ENCODE measurements around the gene GPR137.

The GPR137 gene

DNA sequence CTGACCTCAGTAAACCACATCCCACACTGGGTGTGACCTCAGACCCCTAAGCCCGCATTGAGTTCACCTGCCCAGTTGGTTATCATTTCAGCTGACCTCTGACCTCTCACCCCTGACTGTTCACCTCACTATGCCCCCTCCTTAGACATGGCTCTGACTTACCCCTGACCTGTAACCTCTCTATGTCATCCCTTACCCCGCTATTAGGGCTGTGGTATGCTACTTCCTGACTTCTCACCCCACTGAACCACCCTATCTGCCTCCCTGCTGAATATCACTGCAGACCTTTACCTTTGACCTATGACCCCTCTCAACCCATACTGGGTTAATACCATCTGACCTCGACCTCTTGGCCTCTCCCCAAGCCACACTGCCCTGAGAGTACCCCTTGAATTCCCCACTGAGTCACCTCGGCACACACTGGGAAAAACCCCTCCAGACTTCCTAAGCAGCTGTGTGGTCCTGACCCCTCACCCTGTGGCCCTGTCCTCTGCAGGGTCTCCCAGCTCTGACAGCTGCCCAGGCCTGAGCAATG, 26.0 kb upstream of the GPR137 start:
- H3K9me3 ChIP-seq = no peaks in the 10 kb centered on the region
- no peak overlapping the region for H3K27ac ChIP-seq
- H3K4me1 ChIP-seq (ENCODE audit: control insufficient read depth in 1 of 2, insufficient read depth in 1 of 2, low read depth in 1 of 2, low read length in 1 of 2) = no peaks in the 10 kb centered on the region
- H3K4me3 ChIP-seq (ENCODE audit: low read depth in 1 of 2, low read length in 1 of 2) = no peak overlapping the region
- TF ChIP-seq, protein P1, sequence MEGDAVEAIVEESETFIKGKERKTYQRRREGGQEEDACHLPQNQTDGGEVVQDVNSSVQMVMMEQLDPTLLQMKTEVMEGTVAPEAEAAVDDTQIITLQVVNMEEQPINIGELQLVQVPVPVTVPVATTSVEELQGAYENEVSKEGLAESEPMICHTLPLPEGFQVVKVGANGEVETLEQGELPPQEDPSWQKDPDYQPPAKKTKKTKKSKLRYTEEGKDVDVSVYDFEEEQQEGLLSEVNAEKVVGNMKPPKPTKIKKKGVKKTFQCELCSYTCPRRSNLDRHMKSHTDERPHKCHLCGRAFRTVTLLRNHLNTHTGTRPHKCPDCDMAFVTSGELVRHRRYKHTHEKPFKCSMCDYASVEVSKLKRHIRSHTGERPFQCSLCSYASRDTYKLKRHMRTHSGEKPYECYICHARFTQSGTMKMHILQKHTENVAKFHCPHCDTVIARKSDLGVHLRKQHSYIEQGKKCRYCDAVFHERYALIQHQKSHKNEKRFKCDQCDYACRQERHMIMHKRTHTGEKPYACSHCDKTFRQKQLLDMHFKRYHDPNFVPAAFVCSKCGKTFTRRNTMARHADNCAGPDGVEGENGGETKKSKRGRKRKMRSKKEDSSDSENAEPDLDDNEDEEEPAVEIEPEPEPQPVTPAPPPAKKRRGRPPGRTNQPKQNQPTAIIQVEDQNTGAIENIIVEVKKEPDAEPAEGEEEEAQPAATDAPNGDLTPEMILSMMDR (IDR thresholded peaks at IDR 0.05) = no peak
- peaks cover 67% of the 10 kb centered on the region for H3K36me3 ChIP-seq
- no peaks in the 10 kb centered on the region for H3K27me3 ChIP-seq

DNA sequence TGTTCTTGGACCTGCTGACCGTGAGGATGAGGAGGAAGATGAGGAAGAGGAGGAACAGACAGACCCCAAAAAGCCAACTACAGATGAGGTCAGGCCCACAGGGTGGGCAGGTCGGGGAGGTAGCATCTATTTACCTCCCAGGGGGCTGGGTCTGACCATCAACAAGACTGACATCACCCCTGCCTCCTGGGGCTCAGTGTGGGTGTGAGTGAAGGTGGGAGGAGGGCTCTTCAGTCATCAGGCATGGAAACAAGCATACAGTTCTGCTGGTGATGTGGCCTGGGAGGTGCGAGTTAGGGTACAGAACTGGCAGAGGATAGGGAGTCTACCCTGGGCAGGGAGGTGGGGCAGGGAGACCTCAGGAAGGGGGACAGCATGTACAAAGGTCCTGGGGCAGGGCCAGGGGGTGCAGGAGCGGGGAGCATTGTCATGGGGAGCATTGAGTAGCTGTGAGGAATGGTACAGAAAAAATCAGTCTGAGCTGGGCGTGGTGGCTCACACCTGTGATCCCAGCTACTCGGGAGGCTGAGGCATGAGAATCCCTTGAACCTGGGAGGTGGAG, 25.4 kb upstream of the GPR137 start:
- Histone ChIP-seq H3K27ac (no peak overlapping the region), H3K4me3 (ENCODE audit: low read depth in 1 of 2, low read length in 1 of 2) (no peak overlapping the region), H3K4me1 (ENCODE audit: control insufficient read depth in 1 of 2, insufficient read depth in 1 of 2, low read depth in 1 of 2, low read length in 1 of 2) (no peaks in the 10 kb centered on the region), H3K36me3 (peaks cover 67% of the 10 kb centered on the region), H3K9me3 (no peaks in the 10 kb centered on the region), H3K27me3 (no peaks in the 10 kb centered on the region)
- TF ChIP-seq, protein P1 (IDR thresholded peaks at IDR 0.05) = no peak

DNA sequence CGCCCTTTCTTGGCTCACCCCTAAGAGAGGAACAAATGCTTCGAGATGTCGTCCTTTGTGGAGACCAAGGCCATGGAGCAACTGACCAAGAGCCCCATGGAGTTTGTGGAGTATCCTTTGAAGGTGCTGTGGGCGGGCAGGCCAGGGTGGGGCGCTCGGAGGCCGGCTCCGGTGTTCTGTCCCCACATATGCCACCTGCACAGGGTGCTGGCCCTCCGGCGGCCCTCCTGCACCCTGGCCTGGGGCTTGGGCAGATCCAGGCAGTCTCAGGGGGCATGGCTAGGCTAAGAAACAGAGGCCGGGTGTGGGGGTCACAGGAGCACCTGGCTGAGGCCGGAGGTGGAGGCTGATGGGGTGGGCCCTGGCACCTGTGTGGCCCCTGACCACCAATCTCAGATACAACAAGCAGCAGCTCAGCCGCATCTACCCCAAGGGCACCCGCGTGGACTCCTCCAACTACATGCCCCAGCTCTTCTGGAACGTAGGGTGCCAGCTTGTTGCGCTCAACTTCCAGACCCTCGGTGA, 24.0 kb upstream of the GPR137 start:
- Histone ChIP-seq H3K27me3 (no peaks in the 10 kb centered on the region), H3K27ac (no peak overlapping the region), H3K36me3 (peaks cover 67% of the 10 kb centered on the region), H3K9me3 (no peaks in the 10 kb centered on the region), H3K4me3 (ENCODE audit: low read depth in 1 of 2, low read length in 1 of 2) (no peak overlapping the region), H3K4me1 (ENCODE audit: control insufficient read depth in 1 of 2, insufficient read depth in 1 of 2, low read depth in 1 of 2, low read length in 1 of 2) (no peaks in the 10 kb centered on the region)
- TF ChIP-seq, protein P1 (IDR thresholded peaks at IDR 0.05) = no peak

DNA sequence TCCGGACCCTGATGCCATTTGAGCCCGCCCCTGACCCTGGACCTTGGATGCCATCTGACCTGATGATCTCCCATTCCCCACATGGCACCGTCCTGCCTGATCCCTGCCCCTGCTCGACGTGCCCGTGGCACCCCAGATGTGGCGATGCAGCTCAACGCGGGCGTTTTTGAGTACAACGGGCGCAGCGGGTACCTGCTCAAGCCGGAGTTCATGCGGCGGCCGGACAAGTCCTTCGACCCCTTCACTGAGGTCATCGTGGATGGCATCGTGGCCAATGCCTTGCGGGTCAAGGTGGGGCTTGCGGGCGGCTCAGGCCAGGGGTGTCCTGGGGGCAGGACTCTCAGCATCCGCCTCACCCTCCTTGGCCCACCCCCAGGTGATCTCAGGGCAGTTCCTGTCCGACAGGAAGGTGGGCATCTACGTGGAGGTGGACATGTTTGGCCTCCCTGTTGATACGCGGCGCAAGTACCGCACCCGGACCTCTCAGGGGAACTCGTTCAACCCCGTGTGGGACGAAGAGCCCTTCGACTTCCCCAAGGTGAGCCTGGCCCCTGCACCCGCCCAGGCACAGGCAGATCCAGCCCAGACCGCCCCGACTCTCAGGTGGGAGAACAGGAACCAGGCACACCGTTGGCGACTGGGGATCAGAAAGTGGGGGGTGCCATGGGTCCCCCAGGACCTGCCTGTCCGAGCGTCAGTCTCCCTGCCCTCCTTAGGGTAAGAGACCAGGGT, 23.2 kb upstream of the GPR137 start:
- Histone ChIP-seq H3K36me3 (peaks cover 66% of the 10 kb centered on the region), H3K9me3 (no peaks in the 10 kb centered on the region), H3K27me3 (no peaks in the 10 kb centered on the region), H3K4me1 (ENCODE audit: control insufficient read depth in 1 of 2, insufficient read depth in 1 of 2, low read depth in 1 of 2, low read length in 1 of 2) (no peaks in the 10 kb centered on the region), H3K27ac (no peak overlapping the region), H3K4me3 (ENCODE audit: low read depth in 1 of 2, low read length in 1 of 2) (no peak overlapping the region)
- TF ChIP-seq, protein P1 (IDR thresholded peaks at IDR 0.05) = no peak

DNA sequence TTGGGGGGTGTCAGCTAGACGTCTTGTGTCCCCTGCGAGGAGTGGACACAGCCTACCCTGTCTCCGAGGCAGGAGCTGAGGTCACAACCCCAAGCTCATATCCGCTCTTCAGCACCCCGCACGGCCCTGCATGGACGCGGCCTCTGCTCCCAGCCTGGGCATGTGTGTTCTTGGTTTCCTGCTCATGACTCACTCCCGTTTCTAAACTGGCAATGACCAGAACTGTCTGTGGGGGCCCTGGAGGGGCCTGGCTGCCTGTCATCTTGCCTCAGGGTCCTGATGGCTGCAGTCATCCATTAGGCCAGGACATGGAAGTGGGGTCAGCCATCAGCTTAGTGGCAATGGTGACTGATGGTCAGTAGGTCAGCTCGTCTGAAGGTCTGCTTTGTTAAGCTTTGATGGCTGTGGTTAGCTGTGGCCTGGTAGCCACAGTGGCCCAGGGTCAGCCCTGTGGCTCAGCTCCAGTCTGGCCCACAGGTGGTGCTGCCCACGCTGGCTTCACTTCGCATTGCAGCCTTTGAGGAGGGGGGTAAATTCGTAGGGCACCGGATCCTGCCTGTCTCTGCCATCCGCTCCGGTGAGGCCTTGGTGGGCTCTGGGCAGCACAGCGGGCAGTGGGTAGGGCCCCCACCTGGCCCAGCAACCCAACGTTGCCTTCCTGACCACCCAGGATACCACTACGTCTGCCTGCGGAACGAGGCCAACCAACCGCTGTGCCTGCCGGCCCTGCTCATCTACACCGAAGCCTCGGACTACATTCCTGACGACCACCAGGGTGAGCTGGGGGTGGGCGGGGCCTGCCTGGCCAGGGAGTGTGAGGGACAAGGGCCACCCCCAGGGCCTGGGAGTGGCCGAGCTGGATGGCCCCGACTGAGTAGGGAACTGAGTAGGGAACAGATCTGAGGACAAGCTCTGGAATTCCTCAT, 22.4 kb upstream of the GPR137 start:
- TF ChIP-seq, protein P1 (IDR thresholded peaks at IDR 0.05) = no peak
- H3K36me3 ChIP-seq = peaks cover 65% of the 10 kb centered on the region
- no peaks in the 10 kb centered on the region for H3K9me3 ChIP-seq

More for the DNA sequence above, 22.4 kb upstream of the GPR137 start:
- Histone ChIP-seq H3K27ac (no peak overlapping the region), H3K4me3 (ENCODE audit: low read depth in 1 of 2, low read length in 1 of 2) (no peak overlapping the region), H3K27me3 (no peaks in the 10 kb centered on the region), H3K4me1 (ENCODE audit: control insufficient read depth in 1 of 2, insufficient read depth in 1 of 2, low read depth in 1 of 2, low read length in 1 of 2) (peaks cover 8% of the 10 kb centered on the region in 2 experiments)
